ENCODE data around the gene PACS2.

GRCh38 chr14:105420101-105420973, 105.8 kb downstream of the PACS2 start:
- TF ChIP-seq CTCF (IDR thresholded peaks at IDR 0.05; ENCODE audit: extremely low read depth in 1 of 2, insufficient read depth in 1 of 2, low read depth in 1 of 2, low read length in 2 of 2) (no peak), EZH2 (IDR thresholded peaks at IDR 0.05; ENCODE audit: borderline replicate concordance, low read depth, low read length, severe bottlenecking) (no peak), POLR2AphosphoS5 (IDR thresholded peaks at IDR 0.05; ENCODE audit: insufficient read depth, low read depth, low read length) (peak; percentile 2)
